ENCODE results near the gene MAST4.

The MAST4 gene

DNA sequence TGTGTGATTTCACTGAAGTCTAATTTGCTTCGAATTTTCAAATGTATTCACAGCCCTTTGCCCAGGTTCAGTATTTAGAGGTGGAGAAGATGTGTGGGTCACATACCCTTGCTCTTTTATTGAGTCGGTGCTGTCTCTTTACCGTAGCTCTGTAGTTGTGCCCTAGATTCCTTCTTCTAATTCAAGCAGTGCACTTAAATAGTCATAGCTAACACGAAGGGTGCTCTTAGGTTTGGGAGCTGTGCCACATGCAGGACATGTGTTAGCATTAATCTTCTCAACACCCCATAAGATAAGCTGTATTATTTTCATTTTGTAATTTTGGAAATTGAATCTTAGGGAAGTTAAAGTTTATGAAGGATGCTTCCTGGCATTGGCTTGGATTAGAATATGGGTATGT lies 293.3 kb downstream of the MAST4 start:
- FAIRE-seq (no peak), DNase-seq (ENCODE audit: insufficient read length, low spot score) (no peak)
- TF ChIP-seq POLR2AphosphoS5 (IDR thresholded peaks at IDR 0.05; ENCODE audit: low read depth, low read length), result no peak
- TF ChIP-seq TAF1 (IDR thresholded peaks at IDR 0.05; ENCODE audit: low read depth, low read length), result no peak
- no peak for TF ChIP-seq POLR2A (IDR thresholded peaks at IDR 0.05; ENCODE audit: low read depth, low read length)
- no peak for TF ChIP-seq POU2F2 (IDR thresholded peaks at IDR 0.05; ENCODE audit: low read depth, low read length)
- TF ChIP-seq SPI1 (IDR thresholded peaks at IDR 0.05; ENCODE audit: low read depth, low read length), result no peak
- no peak for TF ChIP-seq PAX5 (IDR thresholded peaks at IDR 0.05; ENCODE audit: insufficient read depth, low read length, severe bottlenecking)

DNA sequence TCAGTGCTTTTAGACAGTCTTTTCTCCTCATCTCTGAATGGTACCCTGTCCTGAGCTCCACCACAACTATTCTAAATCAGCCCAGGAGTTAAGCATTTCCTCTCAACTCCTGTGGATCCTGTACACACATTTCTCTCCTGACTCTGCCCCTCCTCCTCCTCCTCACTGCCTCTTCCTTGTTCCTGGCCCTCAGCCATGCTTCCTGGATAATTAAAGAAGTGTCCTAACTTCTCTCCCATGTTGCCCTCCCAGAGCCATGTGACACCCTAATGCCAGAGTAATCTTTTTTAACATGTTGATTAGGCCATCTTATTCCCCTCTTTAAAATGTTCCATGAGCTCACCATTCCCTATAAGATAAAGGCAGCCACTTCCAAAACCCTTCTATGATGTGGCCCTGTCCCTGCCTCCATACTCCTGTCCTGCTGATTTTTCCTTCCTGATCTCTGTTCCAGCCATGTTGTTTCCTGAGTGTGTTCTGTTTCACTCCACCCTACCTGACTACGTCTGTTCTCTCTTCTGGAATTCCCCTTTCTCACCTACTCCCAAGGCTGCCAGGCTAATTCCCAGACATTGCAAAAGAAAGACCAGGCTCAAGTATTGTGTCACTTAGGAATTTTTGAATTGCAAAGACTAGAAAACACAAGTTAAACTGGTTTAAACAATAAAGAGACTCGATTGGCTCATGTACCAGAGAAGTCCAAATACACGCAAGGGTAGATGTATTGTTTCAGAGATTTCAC lies 295.2 kb downstream of the MAST4 start:
- no peak for DNase-seq (ENCODE audit: insufficient read length, low spot score)
- no peak for FAIRE-seq
- TF ChIP-seq TAF1 (IDR thresholded peaks at IDR 0.05; ENCODE audit: low read depth, low read length), result no peak
- TF ChIP-seq SPI1 (IDR thresholded peaks at IDR 0.05; ENCODE audit: low read depth, low read length), result no peak
- TF ChIP-seq PAX5 (IDR thresholded peaks at IDR 0.05; ENCODE audit: insufficient read depth, low read length, severe bottlenecking), result no peak
- no peak for TF ChIP-seq POLR2AphosphoS5 (IDR thresholded peaks at IDR 0.05; ENCODE audit: low read depth, low read length)
- no peak for TF ChIP-seq POLR2A (IDR thresholded peaks at IDR 0.05; ENCODE audit: low read depth, low read length)
- TF ChIP-seq POU2F2 (IDR thresholded peaks at IDR 0.05; ENCODE audit: low read depth, low read length), result no peak

DNA sequence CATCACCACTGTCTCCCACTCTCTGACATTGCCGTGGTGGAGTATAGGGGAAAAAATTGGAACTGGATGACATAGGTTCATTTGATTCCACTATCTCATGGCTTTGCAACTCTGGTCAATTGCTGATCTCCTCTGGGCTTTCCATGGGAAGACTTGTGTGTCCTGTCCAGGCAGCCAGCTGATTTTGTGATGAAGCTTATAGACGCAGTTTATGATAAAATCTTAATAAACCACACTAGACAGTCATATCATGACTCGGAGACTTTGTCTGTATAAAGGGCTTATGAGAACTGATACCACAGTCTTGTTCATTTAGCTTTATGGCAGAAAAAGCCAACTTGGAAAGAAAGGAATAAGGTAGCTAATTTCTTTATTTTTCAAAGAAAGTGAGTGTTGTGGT lies 296.5 kb downstream of the MAST4 start:
- no peak for TF ChIP-seq SPI1 (IDR thresholded peaks at IDR 0.05; ENCODE audit: low read depth, low read length)
- TF ChIP-seq POLR2A (IDR thresholded peaks at IDR 0.05; ENCODE audit: low read depth, low read length), result no peak
- no peak for TF ChIP-seq PAX5 (IDR thresholded peaks at IDR 0.05; ENCODE audit: insufficient read depth, low read length, severe bottlenecking)
- no peak for TF ChIP-seq TAF1 (IDR thresholded peaks at IDR 0.05; ENCODE audit: low read depth, low read length)
- no peak for TF ChIP-seq POU2F2 (IDR thresholded peaks at IDR 0.05; ENCODE audit: low read depth, low read length)
- no peak for DNase-seq (ENCODE audit: insufficient read length, low spot score)
- FAIRE-seq, result no peak

DNA sequence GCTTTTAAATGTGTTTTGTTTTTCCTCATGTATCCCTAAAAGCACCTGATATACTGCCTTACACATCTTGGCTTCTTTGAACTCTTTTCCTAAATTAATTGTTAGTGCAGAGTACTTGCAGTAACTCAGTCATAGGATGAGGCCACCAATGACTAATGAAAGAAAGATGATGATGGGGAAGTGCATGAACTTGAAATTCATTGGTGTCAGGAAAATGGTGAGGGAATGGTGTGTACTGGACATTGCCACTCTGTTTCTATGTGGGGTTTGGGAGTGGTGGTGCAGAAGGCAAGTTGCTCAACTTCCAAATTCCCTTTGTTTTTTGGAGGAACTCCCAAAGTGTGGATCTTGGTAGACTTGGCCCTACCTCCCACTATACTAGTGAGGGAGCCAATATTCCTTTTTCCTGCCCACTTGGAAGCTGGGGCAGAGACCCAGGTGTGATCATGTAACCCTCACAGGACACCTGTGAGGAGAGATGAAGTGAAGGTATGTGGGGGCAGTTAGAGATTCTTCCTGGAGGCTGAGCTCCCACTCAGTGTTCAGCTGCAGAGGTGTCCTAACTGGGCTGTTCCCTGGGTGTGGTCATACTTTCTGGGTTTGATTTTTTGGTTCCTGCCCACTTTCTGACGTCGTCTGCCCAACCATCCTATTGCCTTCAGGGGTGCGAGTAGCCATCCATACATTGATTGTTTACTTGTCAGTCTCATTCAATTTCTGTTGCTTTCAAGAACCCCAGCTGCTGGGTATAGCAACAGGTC lies 298.5 kb downstream of the MAST4 start:
- no peak for FAIRE-seq
- TF ChIP-seq POLR2AphosphoS5 (IDR thresholded peaks at IDR 0.05; ENCODE audit: low read depth, low read length) (no peak), PAX5 (IDR thresholded peaks at IDR 0.05; ENCODE audit: insufficient read depth, low read length, severe bottlenecking) (no peak), POLR2A (IDR thresholded peaks at IDR 0.05; ENCODE audit: low read depth, low read length) (no peak), TAF1 (IDR thresholded peaks at IDR 0.05; ENCODE audit: low read depth, low read length) (no peak), POU2F2 (IDR thresholded peaks at IDR 0.05; ENCODE audit: low read depth, low read length) (no peak), SPI1 (IDR thresholded peaks at IDR 0.05; ENCODE audit: low read depth, low read length) (no peak)

DNA sequence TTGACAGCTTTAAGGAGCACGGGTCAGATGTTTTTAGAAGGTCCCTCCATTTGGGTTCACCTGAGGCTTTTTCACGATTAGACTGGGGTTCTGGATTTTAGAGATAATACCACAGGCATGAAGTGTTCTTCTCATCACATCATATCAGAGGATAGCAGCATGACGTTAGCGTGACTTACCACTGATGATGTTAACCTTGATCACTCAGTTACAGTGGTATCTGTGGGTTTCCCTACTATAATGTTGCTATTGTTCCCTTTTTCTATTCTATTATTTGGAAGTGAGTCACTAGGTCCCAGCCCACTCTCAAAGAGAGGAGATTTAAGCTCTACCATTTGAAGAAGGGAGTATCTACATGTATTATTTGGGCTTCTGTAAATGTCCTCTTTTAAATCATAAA lies 300.0 kb downstream of the MAST4 start:
- DNase-seq (ENCODE audit: insufficient read length, low spot score), result no peak
- no peak for FAIRE-seq
- TF ChIP-seq POLR2A (IDR thresholded peaks at IDR 0.05; ENCODE audit: low read depth, low read length) (no peak), SPI1 (IDR thresholded peaks at IDR 0.05; ENCODE audit: low read depth, low read length) (no peak), PAX5 (IDR thresholded peaks at IDR 0.05; ENCODE audit: insufficient read depth, low read length, severe bottlenecking) (no peak), POU2F2 (IDR thresholded peaks at IDR 0.05; ENCODE audit: low read depth, low read length) (no peak), TAF1 (IDR thresholded peaks at IDR 0.05; ENCODE audit: low read depth, low read length) (no peak), POLR2AphosphoS5 (IDR thresholded peaks at IDR 0.05; ENCODE audit: low read depth, low read length) (no peak)

More for the DNA sequence above, 298.5 kb downstream of the MAST4 start:
- DNase-seq (ENCODE audit: insufficient read length, low spot score), result no peak

DNA sequence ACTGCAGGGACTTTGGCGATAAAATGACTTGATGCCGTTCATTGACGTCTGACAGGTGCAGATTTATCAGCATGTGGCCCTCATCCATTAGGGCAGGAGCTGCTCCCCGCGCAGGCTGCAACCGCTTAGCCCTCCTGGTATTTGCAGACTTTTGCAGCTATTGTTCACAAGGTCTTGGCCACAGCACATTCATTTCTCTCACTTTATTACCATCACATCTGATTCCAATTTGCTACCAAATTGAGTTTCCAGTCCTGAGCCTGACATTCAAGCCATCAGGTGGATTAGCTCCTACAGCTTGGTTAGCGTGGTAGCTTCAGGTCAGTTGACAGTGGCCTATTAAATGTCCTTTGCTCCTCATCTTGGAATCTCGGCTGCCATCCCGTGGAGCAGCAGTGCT lies 301.2 kb downstream of the MAST4 start:
- DNase-seq (ENCODE audit: insufficient read length, low spot score), result no peak
- no peak for FAIRE-seq
- TF ChIP-seq POLR2A (IDR thresholded peaks at IDR 0.05; ENCODE audit: low read depth, low read length) (no peak), SPI1 (IDR thresholded peaks at IDR 0.05; ENCODE audit: low read depth, low read length) (no peak), TAF1 (IDR thresholded peaks at IDR 0.05; ENCODE audit: low read depth, low read length) (no peak), POU2F2 (IDR thresholded peaks at IDR 0.05; ENCODE audit: low read depth, low read length) (no peak), POLR2AphosphoS5 (IDR thresholded peaks at IDR 0.05; ENCODE audit: low read depth, low read length) (no peak), PAX5 (IDR thresholded peaks at IDR 0.05; ENCODE audit: insufficient read depth, low read length, severe bottlenecking) (no peak)

DNA sequence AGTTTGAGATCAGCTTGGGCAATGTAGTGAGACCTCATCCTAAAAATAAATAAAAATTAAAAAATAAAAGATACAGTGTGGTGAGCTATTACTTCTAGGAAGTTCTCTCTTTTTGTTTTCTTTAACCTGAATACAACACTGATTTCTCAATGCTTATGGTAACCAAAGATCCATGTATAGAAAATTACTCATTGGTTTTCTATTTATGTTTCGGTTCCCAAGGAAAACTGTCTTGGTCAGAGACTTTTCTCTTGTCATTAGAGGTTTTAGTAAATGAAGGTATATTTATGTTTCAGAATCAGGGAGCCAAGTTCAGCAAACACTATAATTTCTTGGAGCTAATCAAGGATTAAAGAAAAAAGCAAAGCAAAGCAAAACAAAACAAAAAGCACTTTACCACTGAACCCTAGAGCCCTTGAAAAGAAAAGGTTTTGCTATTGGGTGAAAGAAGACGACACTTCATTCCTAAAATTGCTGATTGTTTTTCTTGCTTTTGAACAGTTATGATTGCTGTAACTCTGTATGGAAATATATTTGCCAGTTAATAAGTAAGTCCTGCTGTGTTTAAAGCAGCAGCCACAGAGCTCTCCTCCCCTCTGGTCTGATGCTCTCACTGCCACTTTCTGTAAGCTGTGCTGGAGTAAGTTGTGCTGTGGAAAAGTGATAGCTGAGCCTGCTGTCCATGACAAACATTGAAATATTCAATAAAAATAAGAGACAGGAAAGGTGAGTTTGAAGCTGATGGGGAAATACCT lies 302.2 kb downstream of the MAST4 start:
- FAIRE-seq (no peak), DNase-seq (ENCODE audit: insufficient read length, low spot score) (no peak)
- no peak for TF ChIP-seq TAF1 (IDR thresholded peaks at IDR 0.05; ENCODE audit: low read depth, low read length)

DNA sequence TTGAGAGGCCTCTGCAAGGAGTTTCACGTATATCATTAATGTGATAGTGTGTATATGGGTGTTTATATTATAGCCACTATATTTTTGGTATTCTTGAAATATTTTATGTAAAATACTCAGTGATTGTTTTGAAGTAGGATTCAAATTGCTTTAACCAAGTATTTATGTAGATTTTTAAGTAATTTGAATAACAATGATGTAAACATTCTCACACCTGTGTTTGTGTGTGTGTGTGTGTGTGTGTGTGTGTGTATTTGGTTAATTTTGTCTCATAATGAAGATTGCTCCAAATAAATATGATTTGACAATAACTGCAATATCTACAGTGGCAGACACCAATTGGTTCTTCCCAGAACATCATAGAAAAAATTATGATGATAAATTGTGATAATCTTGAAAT lies 307.0 kb downstream of the MAST4 start:
- no peak for DNase-seq (ENCODE audit: insufficient read length, low spot score)
- FAIRE-seq, result no peak
- TF ChIP-seq POU2F2 (IDR thresholded peaks at IDR 0.05; ENCODE audit: low read depth, low read length), result no peak
- TF ChIP-seq PAX5 (IDR thresholded peaks at IDR 0.05; ENCODE audit: insufficient read depth, low read length, severe bottlenecking), result no peak
- TF ChIP-seq SPI1 (IDR thresholded peaks at IDR 0.05; ENCODE audit: low read depth, low read length), result no peak
- TF ChIP-seq TAF1 (IDR thresholded peaks at IDR 0.05; ENCODE audit: low read depth, low read length), result no peak
- no peak for TF ChIP-seq POLR2AphosphoS5 (IDR thresholded peaks at IDR 0.05; ENCODE audit: low read depth, low read length)
- TF ChIP-seq POLR2A (IDR thresholded peaks at IDR 0.05; ENCODE audit: low read depth, low read length), result no peak

DNA sequence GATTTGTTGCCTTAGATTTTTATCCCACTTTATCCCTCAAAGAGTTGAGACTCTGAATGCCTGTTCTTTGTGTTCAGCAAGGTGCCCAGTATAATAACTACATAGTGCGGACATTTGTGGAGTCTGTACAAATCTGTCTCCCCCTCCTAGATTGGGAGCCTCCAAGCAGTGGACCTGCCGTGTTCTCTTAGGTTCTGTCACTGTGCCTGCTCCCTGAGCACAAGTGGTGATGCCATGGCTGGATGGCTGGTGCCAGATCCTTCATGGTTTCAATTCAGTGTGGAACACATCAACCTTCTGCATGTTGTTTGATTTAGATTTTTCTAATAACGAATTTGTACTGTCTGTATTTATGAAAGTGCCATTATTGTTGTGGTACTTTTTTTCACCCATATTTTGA lies 307.5 kb downstream of the MAST4 start:
- DNase-seq (ENCODE audit: insufficient read length, low spot score) (no peak), FAIRE-seq (no peak)
- TF ChIP-seq POLR2AphosphoS5 (IDR thresholded peaks at IDR 0.05; ENCODE audit: low read depth, low read length), result no peak
- no peak for TF ChIP-seq POLR2A (IDR thresholded peaks at IDR 0.05; ENCODE audit: low read depth, low read length)
- no peak for TF ChIP-seq PAX5 (IDR thresholded peaks at IDR 0.05; ENCODE audit: insufficient read depth, low read length, severe bottlenecking)
- no peak for TF ChIP-seq TAF1 (IDR thresholded peaks at IDR 0.05; ENCODE audit: low read depth, low read length)
- TF ChIP-seq SPI1 (IDR thresholded peaks at IDR 0.05; ENCODE audit: low read depth, low read length), result no peak
- no peak for TF ChIP-seq POU2F2 (IDR thresholded peaks at IDR 0.05; ENCODE audit: low read depth, low read length)

All from GM12891 (cell line).